ENCODE measurements around the gene ZNF429.
"Not testable (repeated sequence)": the region's sequence is repeated elsewhere in the genome, so short reads cannot be mapped to it uniquely, and the experiment has no call there.

The ZNF429 gene

DNA sequence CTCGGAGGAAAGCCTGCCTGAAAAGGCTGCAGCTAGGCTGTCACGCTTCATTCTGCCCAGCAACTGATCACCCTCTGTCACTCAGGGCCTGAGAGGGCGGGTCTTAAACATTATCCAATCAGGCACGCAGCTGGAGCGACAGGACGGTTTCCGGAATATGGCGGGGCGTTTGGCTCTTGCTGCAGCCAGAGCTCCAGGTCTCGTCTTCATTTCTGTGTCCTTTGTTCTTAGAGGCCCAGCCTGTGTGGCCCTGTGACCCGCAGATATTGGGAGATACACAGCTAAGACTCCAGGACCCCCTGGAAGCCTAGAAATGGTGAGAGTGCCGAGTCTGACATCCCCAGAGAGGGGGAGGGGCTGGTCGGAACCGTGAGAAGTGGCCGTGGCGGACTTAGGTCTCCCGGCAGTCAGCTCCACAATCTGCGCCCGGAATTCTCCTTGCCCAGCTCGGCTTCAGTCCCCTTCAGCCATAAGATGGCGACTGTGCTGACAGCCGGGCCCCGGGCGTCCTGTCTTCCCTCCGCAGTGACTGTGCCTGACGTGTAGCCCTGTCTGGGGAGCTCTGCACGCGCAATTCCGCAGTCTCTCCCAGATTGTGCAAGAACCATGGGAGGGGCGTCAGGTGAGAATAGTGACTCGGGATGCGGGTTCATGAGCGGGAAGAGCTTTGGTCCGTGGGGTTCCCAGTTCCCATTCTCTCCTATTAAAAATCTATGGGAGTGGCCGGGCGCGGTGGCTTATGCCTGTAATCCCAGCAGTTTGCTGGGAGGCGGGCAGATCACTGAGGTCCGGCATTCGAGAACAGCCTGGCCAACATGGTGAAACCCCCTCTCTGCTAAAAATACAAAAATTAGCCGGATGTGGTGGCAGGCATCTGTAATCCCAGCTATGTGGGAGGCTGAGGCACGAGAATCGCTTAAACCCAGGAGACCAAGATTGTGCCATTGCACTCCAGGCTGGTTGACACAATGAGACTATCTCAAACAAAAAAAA lies at the start of gene ZNF429:
Gene ZNF429, plus strand, starts transcription at position 144 of the 993 bp plus-strand sequence. Its CDS starts 170 bp downstream, at position 314.
- intact Hi-C loops (cut with DNase I): no loop called here
- peak; percentile 85 to 98 (median 94) for DNase-seq

DNA sequence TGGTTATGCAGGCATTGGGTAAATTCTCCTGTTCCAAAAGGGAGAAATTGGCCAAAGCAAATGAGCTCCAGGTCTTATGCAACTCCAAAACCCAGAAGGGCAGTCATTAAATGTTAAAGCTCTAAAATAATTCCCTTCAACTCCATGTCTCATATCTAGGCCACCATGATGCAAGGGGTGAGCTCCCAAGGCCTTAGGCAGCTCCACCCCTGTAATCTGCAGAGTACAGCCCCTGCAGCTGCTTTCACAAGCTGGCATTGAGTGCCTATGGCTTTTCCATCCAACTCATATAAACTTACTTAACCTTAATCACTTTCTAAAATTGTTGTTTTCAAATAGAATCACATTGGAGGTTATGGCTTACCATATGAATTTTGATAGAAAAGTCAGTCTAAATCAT lies 44.7 kb upstream of the ZNF429 start:
- intact Hi-C loops (cut with DNase I): no loop called here
- DNase-seq: no peak

DNA sequence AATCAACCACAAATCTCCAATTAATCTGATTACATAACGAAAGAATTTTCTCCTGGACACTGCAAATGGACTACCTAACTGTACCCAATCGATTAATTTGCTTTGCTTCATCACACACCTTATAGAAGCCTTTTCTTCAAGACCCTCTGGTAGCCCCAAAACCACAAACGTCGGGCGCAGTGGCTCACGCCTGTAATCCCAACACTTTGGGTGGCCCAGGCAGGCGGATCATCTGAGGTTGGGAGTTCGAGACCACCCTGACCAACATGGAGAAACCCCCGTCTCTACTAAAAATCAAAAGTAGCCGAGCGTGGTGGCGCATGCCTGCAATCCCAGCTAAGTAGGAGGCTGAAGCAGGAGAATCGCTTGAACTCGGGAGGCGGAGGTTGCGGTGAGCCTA lies 42.9 kb upstream of the ZNF429 start:
- DNase-seq: peak in 2 of 42 donors; percentile 13 to 27
- intact Hi-C loops (cut with DNase I): no loop called here

DNA sequence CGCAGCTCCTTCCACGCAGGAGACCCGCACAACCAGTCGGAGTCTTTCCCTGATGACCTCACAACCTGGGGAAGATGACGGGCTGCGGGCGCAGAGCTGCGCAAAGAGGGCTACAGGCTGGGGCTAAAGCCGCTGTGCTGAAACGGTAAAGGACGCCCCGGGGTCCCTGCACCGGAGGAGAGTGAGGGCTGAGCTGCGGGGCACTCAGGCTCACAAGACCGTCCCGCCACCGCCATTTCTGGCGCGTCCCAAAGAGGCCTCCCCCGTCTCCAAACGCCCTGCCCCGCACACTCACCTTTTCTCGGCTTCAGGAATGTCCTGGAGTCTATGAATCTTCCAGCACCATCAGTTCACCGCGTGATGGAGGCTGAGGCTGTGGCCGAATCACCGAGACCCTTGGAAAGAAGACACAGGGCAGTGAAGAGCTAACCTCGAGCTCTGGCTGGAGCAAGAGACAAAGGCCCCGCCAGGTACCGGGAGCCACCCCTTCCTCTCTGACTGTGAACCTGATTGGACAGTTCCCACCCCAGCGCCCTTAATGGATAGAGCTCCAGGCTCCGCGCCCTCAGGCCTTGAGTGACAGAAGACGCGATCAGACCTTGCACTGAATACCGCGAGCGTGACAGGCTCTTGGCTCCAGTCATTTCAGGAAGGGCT lies 41.8 kb upstream of the ZNF429 start:
- DNase-seq: peak; percentile 25 to 91 (median 74)
- intact Hi-C loops (cut with DNase I): no loop called here

DNA sequence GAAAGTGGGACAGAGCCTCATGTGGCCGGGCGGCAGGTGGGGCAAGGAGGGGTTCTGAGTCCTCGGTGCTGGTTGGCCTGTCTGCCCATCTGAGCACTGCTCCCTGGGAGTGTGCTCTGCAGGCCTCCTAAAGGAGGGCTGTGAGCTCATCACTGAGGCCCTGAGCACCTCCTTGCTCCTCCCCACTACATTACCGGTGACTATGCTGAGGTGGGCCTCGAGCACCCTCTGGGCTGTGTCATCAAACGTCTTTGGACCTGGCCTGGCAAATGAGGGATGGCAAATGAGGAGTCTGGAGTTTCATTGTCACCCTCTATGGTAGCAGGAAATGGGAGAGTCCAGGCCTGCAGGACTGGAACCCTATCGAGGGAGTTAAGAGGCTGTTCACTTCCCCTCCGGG lies 38.8 kb upstream of the ZNF429 start:
- intact Hi-C loops (cut with DNase I): no loop called here
- peak in 2 of 42 donors; percentile 3 to 29 for DNase-seq

- DNase-seq: peak in 3 of 42 donors; percentile 34 to 41 (median 40)
- intact Hi-C loops (cut with DNase I): no loop called here
Measured at GRCh38 chr19:21468791-21469190, 36.6 kb upstream of the ZNF429 start.

DNA sequence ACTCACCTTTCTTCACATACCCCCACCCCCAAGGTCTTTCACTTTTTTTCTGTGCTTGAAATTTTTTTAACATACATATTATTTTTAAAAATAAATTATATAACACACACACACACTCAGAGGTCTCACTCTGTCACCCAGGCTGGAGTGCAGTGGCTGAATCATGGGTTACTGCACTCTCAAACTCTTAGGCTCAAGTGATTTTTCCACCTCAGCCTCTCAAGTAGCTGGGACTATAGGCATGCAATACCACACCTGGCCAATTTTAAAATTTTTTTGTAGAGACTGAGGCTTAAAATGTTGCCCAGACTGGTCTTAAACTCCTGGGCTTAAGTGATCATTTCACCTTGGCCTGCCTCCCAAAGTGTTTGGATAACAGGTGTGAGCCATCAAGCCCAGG lies 32.9 kb upstream of the ZNF429 start:
- intact Hi-C loops (cut with DNase I): no loop called here
- DNase-seq: no peak

- peak; percentile 66 to 93 (median 86) for DNase-seq
- intact Hi-C loops (cut with DNase I): no loop called here
Measured at GRCh38 chr19:21474671-21475181, 30.7 kb upstream of the ZNF429 start.

GRCh38 chr19:21482361-21482760 lies 23.0 kb upstream of the ZNF429 start:
- intact Hi-C loops (cut with DNase I): not testable (repeated sequence)
- peak in 2 of 42 donors; percentile 35 to 46 for DNase-seq

DNA sequence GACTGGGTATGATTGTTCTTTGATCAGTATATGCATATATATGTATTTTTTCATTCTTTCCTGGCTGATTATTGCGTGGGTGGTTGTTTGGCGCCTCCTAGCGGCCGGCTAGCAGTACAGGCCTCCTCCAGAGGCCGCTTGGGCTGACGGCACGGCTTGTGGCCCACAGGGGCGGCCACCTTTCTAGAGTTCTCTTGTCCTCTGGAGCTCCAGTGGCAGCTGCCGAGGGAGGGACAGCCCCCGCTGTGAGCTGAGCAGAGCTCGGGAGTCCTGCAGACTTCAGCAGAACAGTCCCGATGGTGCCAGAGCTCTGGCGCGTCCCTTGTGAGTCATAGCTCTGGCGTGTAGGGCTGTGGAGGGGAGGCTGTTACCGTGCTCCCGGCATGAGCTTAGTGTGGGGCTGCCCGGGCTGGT lies 22.5 kb upstream of the ZNF429 start:
- intact Hi-C loops (cut with DNase I): no loop called here
- DNase-seq: peak in 29 of 42 donors; percentile 15 to 74 (median 44)

GRCh38 chr19:21483589-21484170 lies 21.7 kb upstream of the ZNF429 start:
- intact Hi-C loops (cut with DNase I): no loop called here
- peak in 22 of 42 donors; percentile 26 to 73 (median 48) for DNase-seq

- no peak for DNase-seq
- intact Hi-C loops (cut with DNase I): no loop called here
Measured at GRCh38 chr19:21484631-21485030, 20.8 kb upstream of the ZNF429 start.

GRCh38 chr19:21485926-21486325 lies 19.5 kb upstream of the ZNF429 start:
- intact Hi-C loops (cut with DNase I): no loop called here
- peak in 1 of 42 donors; percentile 7 for DNase-seq

GRCh38 chr19:21487969-21488368 lies 17.4 kb upstream of the ZNF429 start:
- intact Hi-C loops (cut with DNase I): no loop called here

GRCh38 chr19:21491146-21491545 lies 14.3 kb upstream of the ZNF429 start:
- intact Hi-C loops (cut with DNase I): no loop called here
- no peak for DNase-seq

More at GRCh38 chr19:21487969-21488368, 17.4 kb upstream of the ZNF429 start:
- peak in 1 of 42 donors; percentile 0 for DNase-seq

DNA sequence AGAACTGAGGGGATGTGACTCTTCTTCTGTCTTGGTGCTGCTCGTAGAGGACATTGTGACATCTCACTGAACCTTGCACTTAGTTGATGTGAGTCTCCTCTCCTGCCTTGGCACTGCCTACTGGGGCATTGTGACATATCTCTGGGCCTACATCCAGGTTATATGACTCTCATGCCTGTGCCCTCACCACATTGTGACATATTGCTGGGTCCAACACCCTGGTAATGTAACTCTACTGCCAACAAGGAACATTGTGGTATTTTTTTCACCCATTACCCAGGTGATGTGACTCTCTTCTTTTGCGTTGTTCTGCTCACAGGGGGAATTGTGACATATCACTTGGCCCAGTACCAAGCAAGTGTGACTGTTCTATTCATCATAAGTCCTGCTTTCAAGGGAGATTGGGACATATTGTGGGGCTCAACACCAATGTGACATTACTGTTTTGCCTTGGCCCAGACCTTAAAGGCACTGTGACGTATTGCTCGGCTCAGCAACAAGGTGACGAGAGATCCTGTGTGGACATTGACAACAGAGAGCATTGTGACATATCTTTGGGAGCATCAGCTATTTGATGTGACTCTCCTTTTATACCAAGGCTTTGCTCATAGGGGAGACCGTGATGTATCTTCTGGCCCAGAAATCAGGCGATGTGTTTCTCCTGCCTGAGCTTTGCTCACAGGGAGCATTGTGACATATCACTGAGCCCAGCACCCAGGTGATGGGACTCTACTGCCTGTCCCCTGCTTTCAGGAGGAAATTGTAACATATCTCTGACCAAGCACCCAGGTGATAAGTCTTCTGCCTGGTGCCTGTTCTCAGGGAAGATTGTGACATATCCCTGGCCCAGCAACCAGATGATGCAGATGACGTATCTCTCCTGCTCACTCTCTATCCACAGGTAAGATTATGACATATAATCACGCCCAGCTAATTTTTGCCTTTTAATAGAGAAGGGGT lies 12.2 kb upstream of the ZNF429 start:
- intact Hi-C loops (cut with DNase I): no loop called here
- peak in 1 of 42 donors; percentile 16 for DNase-seq

GRCh38 chr19:21496876-21497275 lies 8.5 kb upstream of the ZNF429 start:
- DNase-seq: no peak
- intact Hi-C loops (cut with DNase I): no loop called here

GRCh38 chr19:21498651-21499050 lies 6.8 kb upstream of the ZNF429 start:
- DNase-seq: peak in 1 of 42 donors; percentile 1
- intact Hi-C loops (cut with DNase I): no loop called here
